ENCODE measurements around the gene RBBP8NL.

Gene RBBP8NL

GRCh38 chr20:62427172-62428001 is at the start of gene RBBP8NL:
TSS of gene RBBP8NL (minus strand) at chr20:62427539. CDS start at chr20:62419647, 7,892 bp downstream.
- DNase-seq (ENCODE audit: low read depth in 1 of 2, low spot score in 1 of 2), result no peak

DNA sequence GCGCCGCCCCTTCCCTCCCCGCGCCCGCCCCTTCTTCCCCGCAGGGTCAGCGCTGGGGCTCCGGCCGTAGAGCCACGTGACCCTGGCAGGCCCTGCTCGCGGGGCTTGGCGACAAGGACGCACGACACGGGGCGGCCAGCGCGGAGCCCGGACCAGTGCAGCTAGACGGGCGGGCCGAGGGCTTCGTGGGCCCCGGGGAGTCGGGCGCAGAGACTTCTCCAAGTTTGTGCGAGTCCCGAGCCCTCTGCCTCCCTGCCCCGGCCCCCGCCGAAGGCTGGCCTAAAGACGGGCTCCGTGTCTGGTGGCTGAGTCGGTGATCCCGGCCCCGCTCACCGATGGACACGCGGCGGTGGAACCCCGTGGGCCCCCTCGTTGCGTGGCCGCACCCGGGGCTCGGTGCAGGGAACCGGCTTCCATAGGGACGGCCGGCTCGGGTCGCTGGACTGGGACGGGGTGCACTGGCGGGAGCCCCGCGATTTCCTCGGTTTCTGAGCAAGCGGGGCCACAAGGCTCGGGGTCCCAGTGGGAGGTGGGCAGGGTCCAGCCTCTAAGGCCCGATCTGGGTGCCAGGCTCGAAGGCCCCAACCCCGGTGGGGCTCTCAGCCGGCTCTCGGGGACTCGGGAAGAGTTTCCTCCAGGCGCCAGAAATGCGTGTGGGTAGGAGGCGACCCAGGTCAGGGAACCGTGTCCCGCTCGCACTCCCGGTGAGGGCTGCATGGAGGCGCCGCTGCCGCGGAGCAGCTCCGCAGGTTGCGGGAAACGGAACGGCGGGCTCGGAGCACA is 48.9 kb upstream of the RBBP8NL start:
- DNase-seq (ENCODE audit: low read depth in 1 of 2, low spot score in 1 of 2), result no peak

GRCh38 chr20:62475772-62476055 is 48.4 kb upstream of the RBBP8NL start, which contains the start of gene GATA5:
TSS of gene GATA5 (minus strand) at chr20:62475995. CDS start at chr20:62475521, 474 bp downstream.
- no peak for DNase-seq (ENCODE audit: low read depth in 1 of 2, low spot score in 1 of 2)

DNA sequence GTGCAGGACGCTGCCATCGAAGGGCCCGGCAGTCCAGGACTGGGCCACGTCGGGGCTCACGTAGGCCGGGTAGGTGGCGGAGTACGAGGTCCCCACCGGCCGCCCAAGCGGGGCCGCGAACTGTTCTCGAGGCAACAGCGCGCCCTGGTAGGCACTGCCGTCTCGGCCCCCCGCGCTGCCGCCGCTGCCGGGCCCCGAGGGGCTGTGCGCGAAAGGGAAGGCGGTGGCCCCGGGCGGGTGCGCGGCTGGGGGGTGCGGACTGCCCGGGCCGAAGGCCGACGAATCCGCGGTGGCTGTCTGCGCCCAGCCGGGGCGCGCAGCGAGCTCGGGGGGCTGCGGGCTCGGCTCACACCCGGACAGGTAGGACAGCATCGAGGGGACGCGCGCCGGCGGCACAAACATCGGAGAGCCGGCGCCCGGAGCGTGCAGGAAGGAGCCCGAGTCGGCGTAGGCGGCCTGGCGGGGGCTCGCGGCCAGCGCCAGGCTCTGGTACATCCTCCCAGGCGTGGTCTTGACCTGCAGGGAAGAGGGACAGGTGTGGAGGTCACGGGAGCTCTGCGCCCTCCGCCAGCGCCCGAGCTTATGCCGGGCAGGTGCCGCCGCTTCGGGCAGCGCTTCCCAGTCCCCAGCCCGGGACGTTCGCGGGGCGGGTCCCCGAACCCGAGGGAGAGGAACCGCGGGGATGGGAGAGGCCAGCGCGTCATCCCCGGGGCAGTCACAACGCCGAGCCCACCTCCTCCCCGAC is 47.9 kb upstream of the RBBP8NL start:
- DNase-seq (ENCODE audit: low read depth in 1 of 2, low spot score in 1 of 2), result no peak

DNA sequence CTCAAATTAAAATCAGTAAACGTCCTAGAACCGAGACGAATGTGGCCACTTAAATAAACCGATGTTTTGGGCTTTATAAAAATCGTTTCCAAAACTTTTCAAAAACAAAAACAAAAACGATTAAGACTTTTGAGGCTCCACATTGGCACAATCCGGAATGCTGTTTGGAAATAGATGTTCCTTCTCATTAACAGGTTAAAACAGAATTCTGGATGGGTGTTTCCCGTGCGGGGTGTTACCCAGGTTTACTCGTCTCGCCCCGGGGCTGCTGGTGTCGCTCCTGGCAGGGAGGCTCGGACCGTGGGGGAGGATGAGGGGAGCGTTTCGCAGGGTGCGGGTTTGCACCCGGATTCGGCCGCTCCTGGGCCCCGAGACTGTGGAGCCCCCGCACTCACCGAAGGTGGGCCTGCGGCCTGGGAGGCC is 47.3 kb upstream of the RBBP8NL start:
- DNase-seq (ENCODE audit: low read depth in 1 of 2, low spot score in 1 of 2), result no peak

GRCh38 chr20:62473717-62474603 is 46.6 kb upstream of the RBBP8NL start:
- no peak for DNase-seq (ENCODE audit: low read depth in 1 of 2, low spot score in 1 of 2)

DNA sequence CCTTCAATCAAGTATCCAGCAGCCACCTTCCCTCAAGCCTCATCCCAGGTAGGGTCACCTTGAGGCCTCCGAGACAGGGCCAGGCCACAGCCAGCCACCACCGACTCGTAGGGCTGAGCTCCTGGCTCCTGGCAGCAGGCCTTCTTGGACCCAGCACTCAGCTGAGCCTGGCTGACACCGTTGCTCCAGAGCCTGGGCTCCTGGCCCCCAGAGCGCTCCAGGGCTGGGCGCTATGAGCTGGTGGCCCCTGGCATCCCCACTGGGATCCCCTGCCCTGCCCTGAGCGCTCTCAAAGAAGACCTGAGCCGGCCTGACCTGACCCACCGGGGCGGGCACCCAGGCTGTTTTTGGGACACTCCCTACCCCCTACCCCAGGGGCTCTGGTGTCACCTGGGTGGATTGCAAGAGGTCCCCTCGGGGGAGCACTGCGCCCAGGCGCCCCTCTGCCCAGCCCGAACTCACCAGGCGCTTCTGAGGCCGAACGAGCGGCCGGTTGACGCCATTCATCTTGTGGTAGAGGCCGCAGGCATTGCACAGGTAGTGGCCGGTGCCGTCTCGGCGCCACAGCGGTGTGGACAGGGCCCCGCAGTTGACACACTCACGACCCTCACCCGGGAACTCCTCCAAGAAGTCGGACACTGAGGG is 45.7 kb upstream of the RBBP8NL start:
- DNase-seq (ENCODE audit: low read depth in 1 of 2, low spot score in 1 of 2), result no peak

DNA sequence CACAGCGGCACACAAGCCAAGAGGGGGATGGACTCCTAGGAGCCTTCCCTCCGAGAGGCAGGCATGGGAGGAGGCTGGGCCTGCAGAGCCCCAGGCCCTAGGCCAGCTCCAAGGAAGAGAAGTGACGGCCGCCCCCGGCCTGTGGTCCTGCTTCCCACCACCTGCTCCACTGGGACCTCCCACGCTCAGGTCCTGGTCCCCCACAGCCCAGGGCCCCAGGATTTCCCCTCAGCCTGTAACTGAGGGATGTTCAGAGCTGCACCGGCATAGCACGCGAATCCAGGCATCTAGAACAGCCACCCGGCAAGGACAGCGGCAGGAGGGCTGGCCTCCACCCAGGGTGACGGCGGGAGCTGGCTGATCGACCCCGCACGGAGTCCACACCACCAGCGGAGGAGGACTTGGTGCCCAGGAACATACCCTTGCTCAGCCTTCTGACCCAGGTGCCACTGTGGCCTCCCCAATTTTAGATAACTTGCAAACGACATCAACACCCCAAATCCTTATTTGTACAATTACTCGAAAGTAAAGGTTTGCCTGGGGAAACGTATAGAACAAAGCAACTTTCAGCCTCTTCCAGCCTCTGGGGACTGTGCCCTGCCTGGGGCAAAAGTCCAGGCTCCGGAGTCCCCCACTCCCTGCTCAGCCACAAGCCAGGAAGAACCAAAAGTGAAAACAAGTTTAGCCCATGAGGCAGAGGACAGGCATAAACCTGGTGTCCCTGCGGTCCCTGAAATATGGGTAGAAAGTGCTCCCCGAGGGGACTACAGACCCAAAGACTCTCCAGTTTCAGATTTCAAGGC is 45.0 kb upstream of the RBBP8NL start:
- no peak for DNase-seq (ENCODE audit: low read depth in 1 of 2, low spot score in 1 of 2)

DNA sequence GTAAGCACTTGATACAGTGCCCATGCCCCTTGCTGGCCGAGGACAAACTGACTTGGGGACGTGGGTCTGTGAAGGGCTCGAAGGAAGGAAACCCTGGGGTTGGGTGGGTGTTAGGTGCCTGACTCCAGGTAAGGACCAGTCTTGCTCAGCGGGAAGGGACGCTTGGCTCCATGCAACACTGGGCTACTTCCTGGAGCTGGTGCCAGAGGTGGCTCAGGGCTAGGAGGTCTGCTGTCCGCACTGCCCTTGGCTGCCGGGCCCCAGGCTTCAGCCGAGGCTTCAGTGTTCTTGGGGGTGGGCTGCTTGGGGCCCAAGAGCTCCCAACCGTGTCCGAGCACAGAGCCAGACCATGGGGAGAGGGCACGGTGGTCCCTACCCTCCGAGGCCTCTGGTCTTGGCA is 43.1 kb upstream of the RBBP8NL start:
- DNase-seq (ENCODE audit: low read depth in 1 of 2, low spot score in 1 of 2), result no peak

DNA sequence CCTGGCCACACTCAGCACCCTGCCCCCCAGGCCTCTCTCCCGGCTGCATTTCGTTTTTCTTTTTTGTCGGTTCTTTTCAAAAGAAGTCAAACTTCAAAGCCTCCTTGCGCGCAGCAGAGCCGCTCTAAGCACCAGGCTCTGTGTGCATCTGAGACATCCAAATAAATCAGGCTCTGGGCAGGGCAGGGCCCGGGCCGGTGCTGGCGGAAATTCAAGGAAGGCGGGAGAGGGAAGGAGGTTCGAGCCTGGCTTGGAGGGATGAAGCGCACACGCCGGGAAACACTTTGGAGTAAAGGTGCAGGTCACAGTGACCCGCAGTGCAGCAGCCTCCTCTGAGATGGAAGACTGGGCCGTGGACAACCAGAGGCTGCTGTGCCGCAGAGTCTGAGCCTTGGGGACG is 42.7 kb upstream of the RBBP8NL start:
- no peak for DNase-seq (ENCODE audit: low read depth in 1 of 2, low spot score in 1 of 2)

- no peak for DNase-seq (ENCODE audit: low read depth in 1 of 2, low spot score in 1 of 2)
Observed at GRCh38 chr20:62469352-62469751, 42.0 kb upstream of the RBBP8NL start.

DNA sequence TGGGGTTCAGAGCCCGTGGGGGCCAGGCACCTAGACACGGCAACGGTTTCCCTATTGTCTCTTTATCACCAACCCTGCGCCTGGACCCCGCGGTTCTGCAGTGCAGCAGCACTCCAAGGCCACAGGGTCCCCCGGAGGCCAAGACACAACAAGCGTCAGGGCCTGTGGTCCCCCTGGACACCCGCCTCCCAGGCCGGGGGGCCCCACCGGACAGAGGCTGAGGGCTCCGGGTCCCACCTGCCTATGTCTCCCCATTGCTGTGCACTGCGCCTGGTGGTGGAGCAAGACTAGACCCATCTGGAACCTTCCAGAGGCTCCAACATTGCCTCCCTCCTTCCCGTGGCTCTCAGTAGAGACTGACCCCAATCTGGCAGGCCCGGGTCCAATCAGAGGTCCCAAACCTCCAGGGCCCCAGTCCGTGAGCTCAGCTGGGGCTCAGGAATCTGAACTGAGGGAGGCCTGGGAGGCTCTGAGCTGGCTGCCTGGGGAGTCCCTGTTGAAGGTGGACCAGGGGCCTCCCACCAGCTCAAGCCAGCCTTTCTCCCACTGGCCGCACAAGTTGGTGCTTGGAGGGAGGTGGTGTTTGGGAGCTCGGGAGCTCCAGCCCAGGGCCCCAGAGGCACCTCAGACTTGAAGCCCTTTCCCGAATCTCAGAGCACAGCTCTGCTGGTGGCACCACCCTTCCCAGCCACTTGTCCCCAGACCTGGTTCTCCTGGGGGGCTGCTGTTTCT is 39.6 kb upstream of the RBBP8NL start:
- no peak for DNase-seq (ENCODE audit: low read depth in 1 of 2, low spot score in 1 of 2)

DNA sequence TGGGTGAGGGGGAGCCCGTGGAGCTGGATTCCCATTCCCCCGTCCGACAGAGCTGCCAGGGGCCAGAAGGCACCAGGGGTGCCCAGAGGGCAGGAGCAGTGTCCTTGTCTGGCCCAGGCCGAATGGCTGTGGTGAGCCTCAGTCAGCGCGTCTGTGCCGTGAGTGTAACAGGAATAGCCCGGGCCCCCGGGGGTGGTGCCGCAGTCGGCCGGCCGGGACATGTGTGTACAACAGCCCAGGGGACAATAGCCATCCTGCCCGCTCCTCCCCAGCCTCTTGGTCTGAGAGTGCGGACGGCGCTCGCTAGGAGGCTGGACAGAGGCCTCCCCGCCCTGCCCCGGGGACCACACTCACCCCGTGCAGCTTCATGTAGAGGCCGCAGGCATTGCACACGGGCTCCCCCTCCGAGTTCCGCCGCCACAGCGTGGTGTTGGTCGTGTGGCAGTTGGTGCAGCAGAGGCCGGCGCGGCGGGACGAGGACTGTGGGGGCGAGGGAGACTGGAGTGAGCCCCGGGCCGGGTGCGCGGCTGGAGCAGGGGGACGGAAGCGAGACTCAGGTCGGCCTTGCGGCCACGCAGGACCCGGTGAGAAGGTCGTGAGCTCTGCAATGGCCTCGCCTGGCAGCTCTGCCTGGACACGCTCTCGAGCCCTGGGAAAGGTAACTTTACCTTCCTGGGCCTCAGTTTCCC is 38.9 kb upstream of the RBBP8NL start:
- DNase-seq (ENCODE audit: low read depth in 1 of 2, low spot score in 1 of 2), result no peak

- DNase-seq (ENCODE audit: low read depth in 1 of 2, low spot score in 1 of 2), result no peak
Observed at GRCh38 chr20:62464990-62465389, 37.7 kb upstream of the RBBP8NL start.

- DNase-seq (ENCODE audit: low read depth in 1 of 2, low spot score in 1 of 2), result no peak
Observed at GRCh38 chr20:62464425-62464770, 37.1 kb upstream of the RBBP8NL start.

- DNase-seq (ENCODE audit: low read depth in 1 of 2, low spot score in 1 of 2), result no peak
Observed at GRCh38 chr20:62463651-62464424, 36.5 kb upstream of the RBBP8NL start.

DNA sequence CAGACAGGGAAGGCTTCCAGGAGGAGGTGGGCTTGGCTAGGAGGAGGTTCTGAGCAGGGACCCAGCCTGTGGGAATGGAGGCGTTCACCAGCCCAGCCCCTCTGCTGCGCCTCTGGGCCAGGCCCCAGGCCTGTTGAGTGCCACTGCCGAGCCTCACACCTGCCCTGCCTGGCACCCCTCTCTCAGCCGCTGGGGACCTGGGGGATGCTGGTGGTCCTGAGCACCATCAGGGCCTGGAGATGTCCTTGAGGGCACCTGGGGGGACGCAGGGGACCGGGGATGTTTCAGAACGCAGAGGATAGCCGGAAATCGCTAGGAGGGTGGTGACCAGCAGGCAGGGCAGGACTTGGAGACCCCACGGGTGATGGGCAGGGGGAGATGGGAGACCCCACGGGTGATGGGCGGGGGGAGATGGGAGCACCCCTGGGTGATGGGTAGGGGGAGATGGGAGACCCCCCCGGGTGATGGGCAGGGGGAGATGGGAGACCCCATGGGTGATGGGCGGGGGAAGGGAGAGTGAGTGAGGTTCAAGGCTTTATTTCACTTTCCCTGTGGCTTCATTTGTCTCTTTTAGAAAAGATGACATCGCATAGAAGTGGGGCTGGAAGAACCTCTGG is 35.7 kb upstream of the RBBP8NL start:
- no peak for DNase-seq (ENCODE audit: low read depth in 1 of 2, low spot score in 1 of 2)

Measured in activated CD4-positive, alpha-beta T cell treated with anti-CD3 and anti-CD28 coated beads, Interleukin-2, amount 50 U/mL, for 24 hours (primary cell).